Colonic mucosa (tissue), 4 donors: ENCODE results near the gene ERBB2. TPM values are rescaled to one million over a fixed set of nuclear protein-coding genes. Genes with fewer than 3 reads are reported as not detected.

Source experiments
- DNase-seq: peaks from one replicate; pipeline ENCODE4 v3.0.0-alpha.2; 2020
- H3K27ac ChIP-seq: fragments of 200-600 bp; one replicate; pipeline ENCODE4 v1.8.0; 2021
- H3K27me3 ChIP-seq: fragments of 200-600 bp; one replicate; pipeline ENCODE4 v1.8.0; 2021
- H3K36me3 ChIP-seq: fragments of 200-600 bp; one replicate; pipeline ENCODE4 v1.8.0; 2021
- H3K4me1 ChIP-seq: fragments of 200-600 bp; one replicate; pipeline ENCODE4 v1.8.0; 2021; ENCODE audit warnings: mild to moderate bottlenecking
- H3K4me3 ChIP-seq: fragments of 200-600 bp; one replicate; pipeline ENCODE4 v1.8.0; 2021
- H3K9ac ChIP-seq, 2 donors: one replicate each; pipeline ENCODE4 v1.7.0; 2013; ENCODE audit warnings: control low read depth in 2 of 2, low read depth in 2 of 2, low read length in 2 of 2
- H3K9me3 ChIP-seq: fragments of 200-600 bp; one replicate; pipeline ENCODE4 v1.8.0; 2021
- CTCF ChIP-seq: fragments of 200-600 bp; IDR thresholded peaks from one replicate; pipeline ENCODE4 v1.8.0; 2022; ENCODE audit warnings: antibody characterized with exemption, mild to moderate bottlenecking
- intact Hi-C: fragments of 100-400 bp; cut with DNase I; formaldehyde crosslinking; loops from one replicate; pipeline ENCODE4 v1.14.1; 2022
- total RNA-seq, 2 donors: library from RNA; stranded (reverse); fragmentation: NEBNext Ultra II Directional in 1 of 2; extraction: Animal tissue kit (Norgen Biotek cat#: 25700) in 1 of 2; gene quantifications; one replicate each; pipeline ENCODE4 v1.2.1, GENCODE V29; 2021
- donor health status: healthy.
- donor health status: DM: no; HTN: no; CAD: no.
- donor health status: DM: no; HTN: no; CAD: no.

The ERBB2 gene
- total RNA-seq, 2 donors from 2014 or later, result 153 to 174 TPM

GRCh38 chr17:39742856-39743436, 43.1 kb downstream of the ERBB2 start:
- no peak for DNase-seq
- no peak overlapping the region for H3K9ac ChIP-seq
- no peak for TF ChIP-seq CTCF
- intact Hi-C loops, result no loop called here
- H3K27ac ChIP-seq, result no peak overlapping the region
- H3K4me3 ChIP-seq, result no peak overlapping the region
- H3K4me1 ChIP-seq, result no peaks in the 10 kb centered on the region
- H3K27me3 ChIP-seq, result no peaks in the 10 kb centered on the region
- H3K9me3 ChIP-seq, result no peaks in the 10 kb centered on the region
- H3K36me3 ChIP-seq, result peaks cover 4% of the 10 kb centered on the region

GRCh38 chr17:39744075-39744835, 44.4 kb downstream of the ERBB2 start:
- Histone ChIP-seq H3K4me1 (no peaks in the 10 kb centered on the region), H3K9ac (no peak overlapping the region), H3K9me3 (no peaks in the 10 kb centered on the region), H3K27me3 (no peaks in the 10 kb centered on the region), H3K4me3 (no peak overlapping the region), H3K27ac (no peak overlapping the region), H3K36me3 (peaks cover 4% of the 10 kb centered on the region)
- intact Hi-C loops, result no loop called here
- TF ChIP-seq CTCF, result no peak
- DNase-seq, result no peak

GRCh38 chr17:39744836-39745215, 45.0 kb downstream of the ERBB2 start:
- H3K27ac ChIP-seq, result no peak overlapping the region
- peaks cover 4% of the 10 kb centered on the region for H3K36me3 ChIP-seq
- H3K4me3 ChIP-seq, result no peak overlapping the region
- no peak for TF ChIP-seq CTCF
- intact Hi-C loops, result no loop called here
- no peaks in the 10 kb centered on the region for H3K9me3 ChIP-seq
- no peaks in the 10 kb centered on the region for H3K4me1 ChIP-seq
- H3K9ac ChIP-seq, result no peak overlapping the region
- no peaks in the 10 kb centered on the region for H3K27me3 ChIP-seq
- no peak for DNase-seq

GRCh38 chr17:39745335-39746144, 45.7 kb downstream of the ERBB2 start:
- Histone ChIP-seq H3K9ac (no peak overlapping the region), H3K27ac (no peak overlapping the region), H3K4me3 (no peak overlapping the region), H3K36me3 (peaks cover 4% of the 10 kb centered on the region), H3K9me3 (no peaks in the 10 kb centered on the region), H3K4me1 (no peaks in the 10 kb centered on the region), H3K27me3 (no peaks in the 10 kb centered on the region)
- no peak for DNase-seq
- intact Hi-C loops, result no loop called here
- no peak for TF ChIP-seq CTCF

- no peak overlapping the region for H3K27ac ChIP-seq
These were observed 46.2 kb downstream of the ERBB2 start for GRCh38 chr17:39746145-39746461.

More at GRCh38 chr17:39746145-39746461, 46.2 kb downstream of the ERBB2 start:
- Histone ChIP-seq H3K27me3 (no peaks in the 10 kb centered on the region), H3K4me1 (no peaks in the 10 kb centered on the region), H3K4me3 (no peak overlapping the region), H3K9ac (no peak overlapping the region), H3K9me3 (no peaks in the 10 kb centered on the region), H3K36me3 (peaks cover 4% of the 10 kb centered on the region)
- no peak for DNase-seq
- intact Hi-C loops, result no loop called here
- no peak for TF ChIP-seq CTCF
